Skeletal muscle satellite cell (primary cell): Measurements from ENCODE around the gene MRE11.

Experiments used
- H3K27me3 ChIP-seq: 2 replicates; pipeline ENCODE4 v1.7.0; 2013; ENCODE audit warnings: low read length; ENCODE audit not compliant: control insufficient read depth, insufficient read depth
- H3K36me3 ChIP-seq: 2 replicates; pipeline ENCODE4 v1.7.0; 2013; ENCODE audit warnings: mild to moderate bottlenecking, control low read depth, low read length; ENCODE audit not compliant: insufficient read depth
- H3K4me1 ChIP-seq: 2 replicates; pipeline ENCODE4 v1.7.0; 2013; ENCODE audit warnings: low read length; ENCODE audit not compliant: control insufficient read depth, insufficient read depth
- H3K4me2 ChIP-seq: 2 replicates; pipeline ENCODE4 v1.7.0; 2013; ENCODE audit warnings: mild to moderate bottlenecking, low read length
- H3K4me3 ChIP-seq: 2 replicates; pipeline ENCODE4 v1.7.0; 2013; ENCODE audit warnings: low read length
- H3K9ac ChIP-seq: 2 replicates; pipeline ENCODE4 v1.7.0; 2013; ENCODE audit warnings: mild to moderate bottlenecking, low read depth, low read length, moderate library complexity
- H3K9me3 ChIP-seq: replicated peaks from 2 replicates; pipeline ENCODE4 v1.7.0; 2013; ENCODE audit warnings: mild to moderate bottlenecking, control low read depth, low read length

Gene MRE11

DNA sequence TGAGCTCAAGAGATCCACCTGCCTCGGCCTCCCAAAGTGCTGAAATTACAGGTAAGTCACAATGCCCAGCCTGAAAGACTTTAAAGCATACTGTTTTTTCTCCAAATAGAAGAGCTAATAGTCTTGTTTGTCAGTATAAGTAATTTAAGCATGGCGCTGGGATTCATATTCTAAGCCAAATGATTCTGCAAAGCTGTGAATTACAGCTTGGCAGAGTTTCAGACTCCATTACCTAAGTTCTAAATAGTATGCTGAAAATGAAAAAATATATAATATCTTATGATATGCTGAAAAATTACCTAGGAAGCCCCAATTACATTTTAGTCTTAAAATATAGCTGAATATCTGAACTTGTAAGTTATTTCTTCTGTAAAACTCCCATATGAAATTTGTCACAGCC, 39.3 kb downstream of the MRE11 start:
- peaks cover 11% of the 10 kb centered on the region for H3K4me1 ChIP-seq

DNA sequence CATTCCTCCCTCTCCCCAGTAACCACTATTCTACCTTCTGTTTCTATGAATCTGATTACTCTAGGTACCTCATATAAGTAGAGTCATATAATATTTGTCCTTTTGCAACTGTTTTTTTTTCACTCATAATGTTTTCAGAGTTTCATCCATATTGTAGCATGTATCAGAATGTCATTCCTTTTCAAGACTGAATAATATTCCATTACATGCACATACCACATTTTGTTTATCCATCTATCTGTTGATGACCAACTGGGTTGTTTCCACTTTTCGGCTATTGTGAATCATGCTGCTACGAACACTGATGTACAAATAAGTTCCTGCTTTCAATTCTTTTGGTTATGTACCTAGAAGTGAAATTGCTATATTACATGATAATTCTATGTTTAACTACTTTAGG, 40.7 kb downstream of the MRE11 start:
- H3K9ac ChIP-seq: no peak overlapping the region
- peaks cover 17% of the 10 kb centered on the region for H3K4me1 ChIP-seq
- H3K9me3 ChIP-seq: no peaks in the 10 kb centered on the region
- H3K36me3 ChIP-seq: no peaks in the 10 kb centered on the region
- H3K27me3 ChIP-seq: no peaks in the 10 kb centered on the region
- no peak overlapping the region for H3K4me2 ChIP-seq
- no peak overlapping the region for H3K4me3 ChIP-seq

More for the DNA sequence above, 39.3 kb downstream of the MRE11 start:
- H3K27me3 ChIP-seq: no peaks in the 10 kb centered on the region
- H3K4me3 ChIP-seq: no peak overlapping the region
- no peak overlapping the region for H3K4me2 ChIP-seq
- H3K9ac ChIP-seq: no peak overlapping the region
- H3K9me3 ChIP-seq: no peaks in the 10 kb centered on the region
- no peaks in the 10 kb centered on the region for H3K36me3 ChIP-seq

DNA sequence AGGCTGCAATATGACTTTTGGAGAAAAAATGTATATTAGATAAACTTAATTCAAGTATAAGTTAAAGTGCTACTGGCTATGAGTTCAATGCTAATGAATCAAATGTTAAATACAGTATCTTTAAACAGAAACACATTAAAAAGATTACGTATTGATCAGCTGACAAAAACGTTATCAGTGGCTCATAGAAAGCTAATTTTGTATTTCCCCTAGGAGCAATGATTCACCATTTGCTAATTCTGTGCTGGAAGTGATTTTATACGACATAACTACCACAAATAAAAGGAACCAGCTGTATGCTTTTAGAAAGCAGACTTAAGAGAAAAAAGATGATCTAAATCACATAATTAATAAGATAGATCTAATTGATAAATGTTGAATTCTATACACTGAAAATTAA, 43.6 kb downstream of the MRE11 start:
- Histone ChIP-seq H3K36me3 (no peaks in the 10 kb centered on the region), H3K4me3 (no peak overlapping the region), H3K9me3 (no peaks in the 10 kb centered on the region), H3K4me2 (no peak overlapping the region), H3K4me1 (peaks cover 17% of the 10 kb centered on the region), H3K27me3 (no peaks in the 10 kb centered on the region), H3K9ac (no peak overlapping the region)

DNA sequence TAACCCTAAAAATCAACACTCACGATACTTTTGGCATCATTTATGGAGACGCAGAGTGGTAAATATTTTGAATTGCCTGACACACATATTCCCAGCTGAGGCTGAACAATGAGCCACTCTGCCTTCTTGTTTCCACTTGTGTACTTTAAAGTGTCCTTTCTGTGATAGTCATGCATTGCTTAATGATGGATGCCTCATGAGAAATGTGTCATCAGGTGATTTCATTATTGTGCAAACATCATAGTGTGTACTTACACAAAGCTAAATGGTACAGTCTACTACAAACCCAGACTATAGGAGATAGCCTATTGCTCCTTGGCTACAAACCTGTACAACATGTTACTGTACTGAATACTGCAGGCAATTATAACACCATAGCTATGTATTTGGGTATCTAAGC, 44.2 kb downstream of the MRE11 start:
- Histone ChIP-seq H3K4me1 (peaks cover 17% of the 10 kb centered on the region), H3K9me3 (no peaks in the 10 kb centered on the region), H3K4me2 (no peak overlapping the region), H3K27me3 (no peaks in the 10 kb centered on the region), H3K9ac (no peak overlapping the region), H3K4me3 (no peak overlapping the region), H3K36me3 (no peaks in the 10 kb centered on the region)

DNA sequence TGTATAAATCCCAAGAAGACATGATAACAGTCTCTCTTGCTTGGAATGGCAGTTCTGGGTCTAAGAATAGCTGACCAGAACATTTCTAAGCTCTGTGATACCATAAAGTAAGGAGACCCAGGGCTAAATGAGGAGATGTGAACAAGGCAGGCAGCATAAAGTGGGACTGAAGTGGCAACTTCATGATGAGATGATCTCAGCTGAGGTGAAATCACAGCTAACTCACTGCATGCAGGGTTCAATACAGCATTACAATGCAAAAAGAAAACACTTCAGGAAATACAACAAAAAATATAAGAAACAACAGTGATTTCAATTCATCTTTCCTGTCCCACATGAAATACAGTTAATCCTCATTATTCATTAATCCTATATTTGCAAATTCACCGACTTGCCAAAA, 44.6 kb downstream of the MRE11 start:
- Histone ChIP-seq H3K4me3 (no peak overlapping the region), H3K4me1 (peaks cover 17% of the 10 kb centered on the region)

DNA sequence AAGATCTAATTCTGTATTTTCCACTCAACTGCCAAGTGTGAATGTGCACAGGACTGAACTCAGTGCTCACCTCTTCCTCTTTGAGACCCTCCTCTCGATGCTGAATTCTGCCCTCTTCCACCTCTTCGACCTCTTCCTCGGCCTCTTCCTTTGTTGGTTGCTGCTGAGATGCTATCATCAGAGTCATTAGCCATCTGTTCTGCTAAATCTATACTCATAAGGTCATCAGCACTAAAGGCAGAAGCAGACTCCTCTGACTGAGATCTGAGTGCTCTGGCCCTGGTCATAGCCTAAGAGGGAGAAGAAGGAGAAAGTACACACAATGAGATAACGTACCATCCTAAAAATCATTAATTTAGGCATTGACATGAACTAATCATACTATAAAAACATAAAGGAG, 46.5 kb downstream of the MRE11 start:
- H3K4me3 ChIP-seq: no peak overlapping the region
- H3K9me3 ChIP-seq: no peaks in the 10 kb centered on the region
- H3K36me3 ChIP-seq: no peaks in the 10 kb centered on the region
- no peak overlapping the region for H3K4me2 ChIP-seq
- no peak overlapping the region for H3K9ac ChIP-seq
- peaks cover 17% of the 10 kb centered on the region for H3K4me1 ChIP-seq
- no peaks in the 10 kb centered on the region for H3K27me3 ChIP-seq

More for the DNA sequence above, 44.6 kb downstream of the MRE11 start:
- Histone ChIP-seq H3K9me3 (no peaks in the 10 kb centered on the region), H3K27me3 (no peaks in the 10 kb centered on the region), H3K36me3 (no peaks in the 10 kb centered on the region), H3K4me2 (no peak overlapping the region), H3K9ac (no peak overlapping the region)

DNA sequence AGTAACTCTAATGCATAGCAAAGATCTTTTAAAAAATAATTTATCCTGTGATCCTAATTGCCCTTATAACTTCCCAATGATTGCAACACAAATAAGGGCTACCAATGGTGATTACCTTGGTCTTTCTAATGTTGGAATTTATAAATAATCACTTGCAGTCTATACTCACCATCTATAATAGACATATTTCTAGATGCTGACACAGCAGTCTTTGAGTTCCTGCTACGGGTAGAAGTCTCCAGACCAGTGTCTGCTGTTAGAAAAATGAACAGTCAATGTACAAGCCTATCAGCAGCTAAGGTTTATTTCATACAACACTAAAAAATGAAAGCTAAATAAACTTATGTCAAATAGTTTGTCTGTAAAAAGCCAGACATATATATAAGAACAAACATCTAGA, 48.0 kb downstream of the MRE11 start:
- H3K9me3 ChIP-seq: no peaks in the 10 kb centered on the region
- no peak overlapping the region for H3K9ac ChIP-seq
- H3K4me3 ChIP-seq: no peak overlapping the region
- H3K4me2 ChIP-seq: no peak overlapping the region
- H3K27me3 ChIP-seq: no peaks in the 10 kb centered on the region
- peaks cover 4% of the 10 kb centered on the region for H3K36me3 ChIP-seq
- H3K4me1 ChIP-seq: peaks cover 17% of the 10 kb centered on the region

DNA sequence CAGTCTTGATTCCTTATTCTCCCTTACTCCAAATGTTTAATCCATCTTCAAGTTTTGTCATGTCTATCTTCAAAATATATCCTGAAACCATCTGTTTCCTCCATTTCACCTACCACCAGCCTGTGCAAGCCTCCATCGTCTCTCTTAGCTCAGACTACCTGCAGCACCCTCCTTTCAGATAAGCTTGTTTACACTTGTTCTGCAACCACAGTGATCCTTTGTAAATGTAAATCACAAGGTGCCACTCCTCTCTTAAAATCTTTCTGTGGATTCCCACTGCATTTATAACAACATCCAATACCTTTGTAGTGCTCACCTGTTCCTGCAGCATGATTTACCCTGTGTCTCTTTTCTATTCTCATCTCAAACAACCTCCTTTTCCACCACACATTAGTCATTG, 60.6 kb downstream of the MRE11 start:
- Histone ChIP-seq H3K36me3 (peaks cover 16% of the 10 kb centered on the region), H3K27me3 (no peaks in the 10 kb centered on the region), H3K4me2 (no peak overlapping the region), H3K9ac (no peak overlapping the region), H3K9me3 (no peaks in the 10 kb centered on the region), H3K4me1 (no peaks in the 10 kb centered on the region), H3K4me3 (no peak overlapping the region)

DNA sequence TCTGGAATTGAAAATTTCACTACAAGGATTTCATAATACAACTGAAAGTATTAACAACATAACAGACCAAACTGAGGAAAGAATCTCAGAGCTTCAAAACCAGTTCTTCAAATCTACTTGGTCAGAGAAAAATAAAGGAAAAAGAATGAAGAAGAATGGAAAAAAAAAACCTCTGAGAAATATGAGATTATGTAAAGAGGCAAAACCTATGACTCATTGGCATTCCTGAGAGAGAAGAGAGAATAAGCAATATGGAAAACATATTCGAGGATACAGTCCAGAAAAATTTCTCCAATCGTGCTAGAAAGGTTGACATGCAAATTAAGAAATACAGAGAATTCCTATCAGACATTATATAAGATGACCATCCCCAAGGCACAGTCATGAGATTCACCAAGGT, 69.0 kb downstream of the MRE11 start:
- H3K36me3 ChIP-seq: peaks cover 12% of the 10 kb centered on the region
- H3K4me3 ChIP-seq: no peak overlapping the region
- H3K4me1 ChIP-seq: peaks cover 11% of the 10 kb centered on the region
- no peak overlapping the region for H3K4me2 ChIP-seq
- H3K9me3 ChIP-seq: no peaks in the 10 kb centered on the region
- H3K27me3 ChIP-seq: no peaks in the 10 kb centered on the region
- H3K9ac ChIP-seq: no peak overlapping the region

DNA sequence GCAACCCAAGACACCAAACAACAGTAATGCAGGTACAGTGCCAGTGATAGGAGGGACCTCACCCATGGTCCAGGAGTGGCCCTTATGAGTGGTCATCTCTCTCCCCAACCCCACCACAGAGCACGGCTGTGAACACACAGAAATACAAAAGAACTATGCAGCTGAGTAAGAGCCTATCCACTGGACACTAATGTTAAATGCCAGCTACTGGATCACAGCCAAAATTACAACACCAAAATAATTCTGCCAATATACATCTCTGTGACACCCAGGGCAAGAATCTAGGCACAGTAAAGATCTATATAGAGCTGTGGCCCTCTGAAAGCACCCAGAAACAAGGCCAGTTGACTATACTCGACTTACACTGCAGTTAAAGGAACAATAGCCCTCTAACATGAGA, 69.6 kb downstream of the MRE11 start:
- no peak overlapping the region for H3K4me3 ChIP-seq
- H3K9ac ChIP-seq: no peak overlapping the region
- no peaks in the 10 kb centered on the region for H3K27me3 ChIP-seq
- H3K36me3 ChIP-seq: peaks cover 8% of the 10 kb centered on the region
- no peaks in the 10 kb centered on the region for H3K9me3 ChIP-seq
- H3K4me1 ChIP-seq: peaks cover 11% of the 10 kb centered on the region
- H3K4me2 ChIP-seq: no peak overlapping the region

DNA sequence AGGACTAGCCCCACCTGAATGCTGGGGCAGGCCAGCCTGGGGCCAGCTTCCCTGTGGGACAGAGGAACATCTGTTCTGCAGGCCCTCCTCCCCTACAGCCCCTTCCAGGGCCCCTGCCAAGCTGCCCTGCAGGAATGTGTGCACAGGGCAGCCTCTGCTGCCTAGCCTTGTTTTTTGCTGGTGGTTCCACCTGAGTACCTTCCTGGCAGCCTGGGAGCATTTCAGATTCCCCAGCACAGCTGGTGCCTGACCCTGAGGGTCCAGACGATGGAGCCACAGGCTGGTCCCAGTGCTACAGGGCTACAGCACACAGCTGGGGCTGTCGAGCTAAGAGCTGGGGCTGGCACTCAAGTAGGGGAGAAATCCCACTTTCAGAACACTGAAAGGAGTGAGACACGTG, 70.1 kb downstream of the MRE11 start:
- H3K9me3 ChIP-seq: no peaks in the 10 kb centered on the region
- no peaks in the 10 kb centered on the region for H3K27me3 ChIP-seq
- H3K36me3 ChIP-seq: peaks cover 5% of the 10 kb centered on the region
- H3K4me2 ChIP-seq: no peak overlapping the region
- H3K9ac ChIP-seq: no peak overlapping the region
- no peak overlapping the region for H3K4me3 ChIP-seq
- H3K4me1 ChIP-seq: peaks cover 11% of the 10 kb centered on the region

DNA sequence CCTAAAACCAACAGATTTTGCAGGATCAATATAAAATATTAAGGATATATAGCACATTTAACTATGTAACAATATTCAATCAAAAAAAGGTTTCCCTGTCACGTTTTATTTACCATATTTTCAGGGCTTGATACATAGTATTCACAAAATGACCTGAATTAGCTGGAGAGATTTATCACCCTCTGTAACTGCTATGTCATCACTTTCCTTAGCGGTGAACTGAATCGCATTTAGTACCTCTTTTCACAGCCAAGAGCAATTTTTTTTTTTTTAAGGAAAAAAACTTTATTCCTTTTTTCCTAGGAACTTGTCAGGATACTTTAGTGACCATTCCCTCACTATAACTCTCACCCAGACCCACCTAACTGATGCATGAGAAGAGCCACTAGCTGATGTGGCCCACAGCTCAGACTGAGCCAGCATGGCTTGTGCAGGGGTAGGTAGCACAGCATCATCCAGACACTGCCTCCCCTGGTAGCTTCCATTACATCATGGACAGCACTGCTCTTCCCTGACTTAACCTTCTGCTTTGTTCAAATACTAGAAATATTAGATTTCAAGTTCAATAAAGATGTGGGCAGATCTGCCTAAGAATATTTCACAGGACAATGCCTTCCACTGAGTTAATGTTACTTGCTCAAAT, 75.4 kb downstream of the MRE11 start:
- no peaks in the 10 kb centered on the region for H3K36me3 ChIP-seq
- H3K4me3 ChIP-seq: no peak overlapping the region
- H3K9me3 ChIP-seq: no peaks in the 10 kb centered on the region
- no peaks in the 10 kb centered on the region for H3K4me1 ChIP-seq
- H3K9ac ChIP-seq: no peak overlapping the region
- no peaks in the 10 kb centered on the region for H3K27me3 ChIP-seq
- no peak overlapping the region for H3K4me2 ChIP-seq
